NCI-H524 (cell line): ENCODE measurements around the gene PAX4.

Experiments
- DNase-seq, 2 experiments: peaks; one replicate each; lab custom pipeline; 2025; lab: John Stamatoyannopoulos, UW

Gene PAX4

DNA sequence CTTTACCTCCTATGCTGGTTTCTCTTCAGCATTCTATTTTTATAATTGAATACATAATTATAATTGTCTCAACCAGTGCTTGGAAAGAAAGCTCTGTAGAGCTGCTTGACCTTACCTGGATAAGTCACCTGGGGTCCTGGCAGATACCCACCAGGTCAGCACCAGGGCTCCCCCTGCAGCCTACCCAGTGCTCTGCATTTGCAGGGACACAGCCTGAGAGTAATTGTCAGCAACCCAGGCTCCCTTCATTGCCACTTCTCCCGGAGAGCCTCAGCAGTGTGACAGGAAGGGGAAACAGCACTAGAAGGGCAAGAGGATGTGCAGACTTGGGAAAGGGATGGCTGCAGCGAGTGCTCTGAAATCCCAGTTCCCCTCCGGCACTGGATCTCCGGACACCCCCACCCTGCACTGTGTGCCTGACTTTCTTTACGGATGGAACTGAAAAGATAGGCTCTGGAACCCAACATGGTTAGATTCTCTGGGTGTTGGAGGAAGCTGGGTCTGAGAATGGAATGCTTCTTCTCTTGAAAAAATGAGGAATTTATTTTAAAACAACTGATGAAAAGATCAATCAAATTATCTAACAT is 11.4 kb upstream of the PAX4 start:
- DNase-seq: peak in 1 of 2 experiments; percentile 29

- no peak for DNase-seq
Measured at GRCh38 chr7:127628445-127628844, 10.5 kb upstream of the PAX4 start.

GRCh38 chr7:127625331-127625730 is 7.4 kb upstream of the PAX4 start:
- no peak for DNase-seq

GRCh38 chr7:127620406-127621233 is 2.7 kb upstream of the PAX4 start:
- peak in 1 of 2 experiments; percentile 16 for DNase-seq

GRCh38 chr7:127619681-127620405 is 1.9 kb upstream of the PAX4 start:
- peak; percentile 7 to 46 for DNase-seq

DNA sequence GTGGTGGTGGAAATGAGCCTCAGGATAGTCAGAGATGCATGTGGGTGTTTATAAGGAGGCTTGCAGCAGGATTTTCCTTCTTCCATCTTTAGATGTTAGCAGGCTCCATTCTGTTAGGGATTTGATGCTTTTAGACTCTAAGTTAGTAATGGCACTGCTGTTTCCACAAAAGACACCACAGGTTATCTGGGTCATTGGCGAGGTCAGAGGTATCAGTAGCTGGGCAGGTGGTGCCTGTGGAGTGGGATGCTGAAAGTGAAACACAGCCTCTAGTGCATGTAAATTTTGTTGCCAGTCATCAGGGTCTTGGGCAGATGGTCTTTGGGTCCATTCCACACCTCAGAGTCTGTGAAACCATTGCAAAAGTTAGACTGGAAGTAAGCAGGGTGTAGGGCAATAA is 833 bp upstream of the PAX4 start:
- DNase-seq: no peak

DNA sequence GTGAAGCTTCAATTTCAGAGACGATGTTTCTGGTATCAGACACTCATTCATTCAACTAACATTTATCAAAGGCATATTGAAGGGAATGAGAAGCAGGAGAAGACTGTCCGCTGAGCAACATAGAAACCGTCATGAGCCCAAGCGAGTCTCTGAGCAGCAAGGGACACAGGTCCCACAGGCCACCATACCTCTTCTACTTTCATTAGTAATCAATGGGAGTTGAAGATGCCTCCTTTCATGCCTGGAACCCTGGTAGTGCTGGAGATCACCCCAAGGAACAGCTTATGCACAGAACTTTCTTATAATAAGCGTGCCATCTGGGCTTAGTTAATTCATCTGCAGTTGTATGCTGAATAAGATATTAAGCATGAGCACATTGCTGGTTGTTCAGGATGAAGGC is 1.2 kb downstream of the PAX4 start:
- no peak for DNase-seq

- DNase-seq: no peak
Measured at GRCh38 chr7:127612263-127612662, 5.7 kb downstream of the PAX4 start.

- no peak for DNase-seq
Measured at GRCh38 chr7:127609297-127609696, 8.6 kb downstream of the PAX4 start.

- no peak for DNase-seq
Measured at GRCh38 chr7:127608446-127608845, 9.5 kb downstream of the PAX4 start.

DNA sequence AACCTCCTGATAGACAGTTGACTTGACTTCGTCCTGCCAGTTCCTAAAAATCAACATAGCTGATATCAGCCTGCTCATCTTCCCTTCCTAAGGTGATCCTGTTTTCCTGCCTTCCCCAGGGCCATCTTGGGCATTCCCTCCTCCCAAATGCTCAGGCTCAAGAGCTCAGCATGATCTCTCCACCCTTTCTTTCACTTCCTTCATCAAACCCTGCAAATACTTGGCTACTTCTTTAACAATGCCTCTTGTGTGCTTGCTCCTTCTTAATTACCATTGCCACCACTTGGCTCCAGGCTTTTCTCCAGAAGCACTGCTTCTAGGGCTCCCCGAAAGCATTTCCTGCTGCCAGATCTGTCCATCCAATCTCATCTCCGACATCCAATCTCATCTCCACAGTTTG is 17.1 kb downstream of the PAX4 start:
- DNase-seq: no peak

DNA sequence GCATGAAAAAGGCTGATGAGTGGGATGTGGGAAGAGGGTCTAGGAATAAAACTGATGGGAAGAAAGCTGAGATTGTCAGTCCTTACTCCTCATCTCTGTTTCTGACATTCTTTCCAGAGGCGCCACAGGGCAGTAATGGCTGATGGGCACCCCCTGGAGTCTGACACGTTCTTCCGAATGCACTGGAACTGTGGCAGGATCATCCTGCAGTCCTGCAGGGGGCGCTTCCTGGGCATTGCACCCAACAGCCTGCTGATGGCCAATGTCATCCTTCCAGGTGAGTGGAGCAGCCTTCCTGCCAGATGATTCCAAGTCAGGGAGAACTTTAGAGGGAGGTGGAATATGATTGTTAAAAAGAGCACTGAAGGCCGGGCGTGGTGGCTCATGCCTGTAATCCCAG is 19.6 kb downstream of the PAX4 start:
- no peak for DNase-seq

DNA sequence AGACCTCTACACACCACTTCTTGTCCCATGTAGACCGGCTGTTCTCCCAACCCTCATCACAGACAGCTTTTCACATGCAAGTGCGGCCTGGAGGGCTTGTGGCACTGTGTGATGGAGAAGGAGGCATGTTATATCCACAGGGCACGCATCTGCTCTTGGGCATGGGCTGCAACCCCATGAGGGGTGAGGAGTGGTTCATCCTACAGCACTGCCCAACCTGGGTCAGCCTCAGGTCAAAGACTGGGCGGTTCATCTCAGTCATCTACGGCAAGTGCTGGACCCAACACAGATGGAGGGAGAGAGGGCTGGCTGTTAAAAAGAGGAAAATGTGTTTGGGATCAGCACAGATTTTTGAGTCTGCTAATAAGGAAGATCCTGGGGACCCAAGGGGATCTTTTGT is 22.2 kb downstream of the PAX4 start:
- no peak for DNase-seq

DNA sequence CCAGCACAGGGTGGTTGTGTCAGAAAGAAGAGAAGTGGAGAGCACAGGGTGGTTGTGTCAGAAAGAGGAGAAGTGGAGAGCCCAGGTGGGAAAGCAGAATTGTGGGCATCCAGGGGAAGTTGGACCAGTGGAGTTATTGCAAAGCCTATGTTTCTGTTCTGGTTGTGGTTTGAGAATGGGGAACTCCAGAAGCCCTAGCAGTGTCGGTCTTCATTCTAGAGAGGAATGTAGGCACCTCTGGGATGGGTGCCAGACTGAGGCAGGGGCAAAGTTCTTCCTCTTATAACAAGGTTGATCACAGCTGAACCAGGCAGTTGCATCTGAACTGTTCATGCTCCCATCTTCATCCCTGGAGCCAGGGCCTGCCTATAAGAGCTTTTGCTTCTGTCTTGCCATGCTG is 23.5 kb downstream of the PAX4 start:
- no peak for DNase-seq

GRCh38 chr7:127592550-127592949 is 25.4 kb downstream of the PAX4 start:
- no peak for DNase-seq

DNA sequence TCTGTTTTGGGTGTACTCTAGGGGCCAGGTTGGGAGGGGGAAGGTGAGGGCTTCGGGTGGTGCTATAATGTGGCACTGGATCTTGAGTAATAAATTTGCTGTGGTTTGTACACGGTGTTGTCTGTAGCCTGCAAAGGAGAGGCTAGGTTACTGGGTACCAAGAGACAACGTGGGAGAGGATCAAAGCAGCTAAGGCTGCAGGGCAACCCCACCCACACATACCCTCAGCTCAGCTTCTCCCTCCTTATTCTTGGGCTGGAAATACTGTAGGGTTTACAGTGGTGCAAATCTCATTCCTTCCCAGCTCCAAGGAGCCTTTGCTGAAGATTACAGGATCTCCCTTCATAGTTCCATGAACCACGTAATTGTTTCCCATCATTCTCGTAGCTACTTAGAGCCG is 26.4 kb downstream of the PAX4 start:
- DNase-seq: no peak

GRCh38 chr7:127591189-127591588 is 26.8 kb downstream of the PAX4 start:
- no peak for DNase-seq

GRCh38 chr7:127589896-127590295 is 28.0 kb downstream of the PAX4 start:
- no peak for DNase-seq

GRCh38 chr7:127588697-127589482 is 29.1 kb downstream of the PAX4 start:
- peak; percentile 45 to 71 for DNase-seq

DNA sequence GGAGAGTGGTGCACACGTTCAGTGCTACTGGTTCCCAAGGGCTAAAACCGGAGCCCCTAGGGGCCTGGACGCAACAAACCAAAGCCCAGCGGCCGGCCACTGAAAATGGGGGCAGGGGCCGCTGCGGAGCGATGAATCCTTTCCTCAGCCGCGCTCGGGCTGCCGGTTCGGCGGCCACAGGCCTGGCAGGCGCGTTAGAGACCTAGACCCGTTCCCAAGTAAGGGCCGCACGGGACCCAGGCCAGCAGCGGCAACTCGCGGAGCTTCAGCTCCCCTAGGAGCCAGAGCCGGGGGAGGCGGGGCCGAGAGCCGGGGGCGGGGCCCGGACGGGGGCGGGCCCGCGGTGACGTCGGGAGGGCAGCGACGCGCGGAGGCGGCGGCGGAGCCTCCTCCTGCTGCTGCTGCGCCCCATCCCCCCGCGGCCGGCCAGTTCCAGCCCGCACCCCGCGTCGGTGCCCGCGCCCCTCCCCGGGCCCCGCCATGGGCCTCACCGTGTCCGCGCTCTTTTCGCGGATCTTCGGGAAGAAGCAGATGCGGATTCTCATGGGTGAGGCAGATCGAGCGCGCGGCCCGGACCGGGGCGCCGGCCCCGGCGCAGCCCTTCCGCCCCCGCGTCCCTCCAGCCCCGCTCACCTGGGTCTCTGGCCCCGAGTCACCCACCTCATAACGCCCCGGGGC is 29.8 kb downstream of the PAX4 start, which contains the start of gene ARF5:
Gene ARF5 (plus strand): TSS at position 393 of the 678 bp plus-strand sequence. CDS start 88 bp downstream, at position 481.
- DNase-seq: peak; percentile 58 to 76

GRCh38 chr7:127587663-127588018 is 30.3 kb downstream of the PAX4 start:
- DNase-seq: no peak

- DNase-seq: no peak
Measured at GRCh38 chr7:127586346-127586745, 31.6 kb downstream of the PAX4 start.
